AG20443 (cell line): ENCODE results near the gene EYA4.

ENCODE experiments used
- DNase-seq: peaks from one replicate; pipeline ENCODE4 v3.0.0; 2012; ENCODE audit warnings: low spot score, mixed read lengths

EYA4 gene

GRCh38 chr6:133463790-133464189 lies 222.6 kb downstream of the EYA4 start:
- no peak for DNase-seq

GRCh38 chr6:133466680-133467079 lies 225.5 kb downstream of the EYA4 start:
- DNase-seq, result no peak

GRCh38 chr6:133467231-133467981 lies 226.2 kb downstream of the EYA4 start:
- no peak for DNase-seq

GRCh38 chr6:133467982-133468380 lies 226.8 kb downstream of the EYA4 start:
- DNase-seq, result no peak

- no peak for DNase-seq
Observed at GRCh38 chr6:133468591-133468990, 227.4 kb downstream of the EYA4 start.

- DNase-seq, result no peak
Observed at GRCh38 chr6:133474516-133474915, 233.4 kb downstream of the EYA4 start.

- no peak for DNase-seq
Observed at GRCh38 chr6:133478673-133479072, 237.5 kb downstream of the EYA4 start.

GRCh38 chr6:133487174-133487573 lies 246.0 kb downstream of the EYA4 start:
- no peak for DNase-seq

GRCh38 chr6:133495205-133495903 lies 254.2 kb downstream of the EYA4 start:
- DNase-seq, result no peak

GRCh38 chr6:133499662-133500061 lies 258.5 kb downstream of the EYA4 start:
- DNase-seq, result no peak

GRCh38 chr6:133501675-133502270 lies 260.6 kb downstream of the EYA4 start:
- no peak for DNase-seq

GRCh38 chr6:133502441-133503335 lies 261.5 kb downstream of the EYA4 start:
- peak; percentile 82 for DNase-seq

GRCh38 chr6:133503336-133503729 lies 262.2 kb downstream of the EYA4 start:
- no peak for DNase-seq

GRCh38 chr6:133504158-133504557 lies 263.0 kb downstream of the EYA4 start:
- DNase-seq, result no peak

- DNase-seq, result no peak
Observed at GRCh38 chr6:133504761-133505160, 263.6 kb downstream of the EYA4 start.

GRCh38 chr6:133505681-133506080 lies 264.5 kb downstream of the EYA4 start:
- no peak for DNase-seq

- DNase-seq, result peak; percentile 56
Observed at GRCh38 chr6:133512410-133513016, 271.4 kb downstream of the EYA4 start.

- no peak for DNase-seq
Observed at GRCh38 chr6:133523816-133524215, 282.7 kb downstream of the EYA4 start.

GRCh38 chr6:133526436-133526835 lies 285.3 kb downstream of the EYA4 start:
- no peak for DNase-seq

- no peak for DNase-seq
Observed at GRCh38 chr6:133528566-133528965, 287.4 kb downstream of the EYA4 start.

GRCh38 chr6:133532908-133533307 lies 291.8 kb downstream of the EYA4 start:
- no peak for DNase-seq
